Suppressor macrophage treated with lipopolysaccharide for 1 hour (primary cell): ENCODE measurements around the gene ARHGEF28.
A peak's percentile ranks its signal among the peaks of the same experiment; 100 is the strongest.

Experiments
- DNase-seq, 3 donors: peaks; one replicate each; pipeline ENCODE4 v3.0.0-alpha.2; 2020 to 2022

The ARHGEF28 gene

GRCh38 chr5:73663161-73663859 lies 37.3 kb downstream of the ARHGEF28 start:
- DNase-seq = no peak

GRCh38 chr5:73663860-73664240 lies 37.9 kb downstream of the ARHGEF28 start:
- no peak for DNase-seq

GRCh38 chr5:73664796-73665195 lies 38.8 kb downstream of the ARHGEF28 start:
- DNase-seq = no peak

GRCh38 chr5:73666891-73667290 lies 40.9 kb downstream of the ARHGEF28 start:
- DNase-seq = no peak

- DNase-seq = no peak
Observed at GRCh38 chr5:73668017-73668416, 42.0 kb downstream of the ARHGEF28 start.

GRCh38 chr5:73668486-73669111 lies 42.6 kb downstream of the ARHGEF28 start:
- no peak for DNase-seq

- no peak for DNase-seq
Observed at GRCh38 chr5:73670731-73671130, 44.7 kb downstream of the ARHGEF28 start.

- DNase-seq = no peak
Observed at GRCh38 chr5:73672132-73672531, 46.1 kb downstream of the ARHGEF28 start.

GRCh38 chr5:73673161-73673591 lies 47.2 kb downstream of the ARHGEF28 start:
- peak in 2 of 3 donors; percentile 22 to 23 for DNase-seq

- DNase-seq = peak in 1 of 3 donors; percentile 16
Observed at GRCh38 chr5:73674669-73675004, 48.6 kb downstream of the ARHGEF28 start.

GRCh38 chr5:73678322-73678740 lies 52.3 kb downstream of the ARHGEF28 start:
- no peak for DNase-seq

- DNase-seq = no peak
Observed at GRCh38 chr5:73678807-73679206, 52.8 kb downstream of the ARHGEF28 start.

GRCh38 chr5:73682176-73682575 lies 56.2 kb downstream of the ARHGEF28 start:
- DNase-seq = no peak

- no peak for DNase-seq
Observed at GRCh38 chr5:73684691-73685090, 58.7 kb downstream of the ARHGEF28 start.

GRCh38 chr5:73686912-73687311 lies 60.9 kb downstream of the ARHGEF28 start:
- no peak for DNase-seq

GRCh38 chr5:73687357-73687756 lies 61.4 kb downstream of the ARHGEF28 start:
- DNase-seq = no peak

GRCh38 chr5:73690015-73690414 lies 64.0 kb downstream of the ARHGEF28 start:
- no peak for DNase-seq

GRCh38 chr5:73691302-73692080 lies 65.5 kb downstream of the ARHGEF28 start:
- DNase-seq = no peak

GRCh38 chr5:73692166-73692640 lies 66.2 kb downstream of the ARHGEF28 start:
- DNase-seq = peak in 1 of 3 donors; percentile 5

- no peak for DNase-seq
Observed at GRCh38 chr5:73692981-73693380, 67.0 kb downstream of the ARHGEF28 start.

- DNase-seq = peak in 1 of 3 donors; percentile 9
Observed at GRCh38 chr5:73693573-73694061, 67.6 kb downstream of the ARHGEF28 start.

- DNase-seq = peak in 1 of 3 donors; percentile 5
Observed at GRCh38 chr5:73694089-73694488, 68.1 kb downstream of the ARHGEF28 start.

- no peak for DNase-seq
Observed at GRCh38 chr5:73698011-73698410, 72.0 kb downstream of the ARHGEF28 start.

- DNase-seq = no peak
Observed at GRCh38 chr5:73701566-73701965, 75.6 kb downstream of the ARHGEF28 start.
